Activated CD8-positive, alpha-beta T cell treated with anti-CD3 and anti-CD28 coated beads, Interleukin-2, amount 10 ng/mL, durations not matched to agents 7 days and 5 days (primary cell): ENCODE results near the gene STPG4. TPM values are rescaled to one million over a fixed set of nuclear protein-coding genes. Genes with fewer than 3 reads are reported as not detected.

Source experiments
- ATAC-seq: fragments of 150-1000 bp; cut with Tn5 transposase; one replicate; pipeline ENCODE4 v1.10.0; 2021; ENCODE audit warnings: moderate library complexity
- CTCF ChIA-PET: fragments of 350-600 bp; sonication (Branson Sonifier 250); formaldehyde crosslinking; loops from one replicate; lab custom pipeline; 2021; ENCODE audit warnings: antibody characterized with exemption; lab: Charles Lee
- POLR2A ChIA-PET: fragments of 350-600 bp; sonication (Branson Sonifier 250); formaldehyde crosslinking; loops from one replicate; lab custom pipeline; 2021; ENCODE audit warnings: antibody characterized with exemption; lab: Charles Lee
- DNase-seq: peaks from one replicate; pipeline ENCODE4 v3.0.0-alpha.2; 2020
- H3K27ac Mint-ChIP-seq: one replicate; pipeline ENCODE4 v1.8.0; 2021; ENCODE audit warnings: mild to moderate bottlenecking, mixed read lengths
- H3K27me3 Mint-ChIP-seq: one replicate; pipeline ENCODE4 v1.8.0; 2021; ENCODE audit warnings: low read depth, mixed read lengths
- H3K36me3 Mint-ChIP-seq: one replicate; pipeline ENCODE4 v1.8.0; 2021; ENCODE audit warnings: low read depth, mixed read lengths
- H3K4me1 Mint-ChIP-seq: one replicate; pipeline ENCODE4 v1.8.0; 2021; ENCODE audit warnings: low read depth, mixed read lengths
- H3K4me3 Mint-ChIP-seq: one replicate; pipeline ENCODE4 v1.8.0; 2021; ENCODE audit warnings: mild to moderate bottlenecking, mixed read lengths
- H3K9me3 Mint-ChIP-seq: one replicate; pipeline ENCODE4 v1.8.0; 2022; ENCODE audit warnings: mixed read lengths; ENCODE audit not compliant: insufficient read depth
- total RNA-seq, 2 experiments: library from RNA; stranded (reverse); gene quantifications; one replicate each; pipeline ENCODE4 v1.2.3, GENCODE V29; 2021

Gene STPG4
- total RNA-seq, 2 experiments from 2014 or later, result 0.21 TPM; not detected in 1

DNA sequence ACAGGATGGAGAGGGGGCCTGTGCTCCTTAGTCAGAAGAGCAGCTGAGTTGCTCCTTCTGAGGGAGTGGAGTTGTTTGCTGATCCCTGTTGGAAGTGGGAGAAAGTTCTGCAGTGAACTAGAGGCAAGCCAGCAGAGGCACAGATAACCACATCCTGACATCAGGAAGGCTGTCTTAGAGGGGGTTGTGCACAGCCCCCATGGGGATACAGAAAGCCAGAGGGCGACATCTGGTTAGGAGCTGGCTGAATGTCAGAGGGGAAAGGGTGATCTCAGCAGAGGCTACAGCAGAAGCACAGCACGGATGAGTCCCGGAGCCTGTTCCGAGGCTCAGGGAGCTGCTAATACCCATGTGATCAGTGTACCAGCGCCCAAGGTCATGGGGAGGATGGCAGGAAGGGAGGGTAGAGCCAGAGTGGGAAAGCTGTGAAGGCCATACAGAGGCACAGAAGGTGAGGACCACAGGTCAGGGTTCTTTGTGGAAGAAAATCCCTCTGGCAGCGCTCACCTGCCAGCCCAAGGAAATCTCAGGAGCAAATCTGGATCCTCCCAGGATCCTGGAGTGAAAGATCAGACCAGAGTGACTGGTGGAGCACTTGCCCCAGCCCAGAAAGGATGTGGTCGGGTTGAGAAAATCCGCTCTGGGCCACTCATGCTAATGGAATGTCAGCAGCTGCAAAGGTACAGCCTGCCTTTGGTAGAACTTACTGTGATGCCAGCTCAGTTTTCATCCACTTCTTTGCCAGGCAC, 111.8 kb downstream of the STPG4 start:
- Mint-ChIP-seq H3K9me3 (no peaks in the 10 kb centered on the region), H3K4me3 (no peak overlapping the region), H3K27me3 (no peaks in the 10 kb centered on the region), H3K4me1 (peaks cover 24% of the 10 kb centered on the region), H3K36me3 (peaks cover 41% of the 10 kb centered on the region), H3K27ac (peak overlapping the region; percentile 42)
- ATAC-seq (no peak), DNase-seq (no peak)
- POLR2A ChIA-PET, result no interaction called here
- CTCF ChIA-PET, result no interaction called here

DNA sequence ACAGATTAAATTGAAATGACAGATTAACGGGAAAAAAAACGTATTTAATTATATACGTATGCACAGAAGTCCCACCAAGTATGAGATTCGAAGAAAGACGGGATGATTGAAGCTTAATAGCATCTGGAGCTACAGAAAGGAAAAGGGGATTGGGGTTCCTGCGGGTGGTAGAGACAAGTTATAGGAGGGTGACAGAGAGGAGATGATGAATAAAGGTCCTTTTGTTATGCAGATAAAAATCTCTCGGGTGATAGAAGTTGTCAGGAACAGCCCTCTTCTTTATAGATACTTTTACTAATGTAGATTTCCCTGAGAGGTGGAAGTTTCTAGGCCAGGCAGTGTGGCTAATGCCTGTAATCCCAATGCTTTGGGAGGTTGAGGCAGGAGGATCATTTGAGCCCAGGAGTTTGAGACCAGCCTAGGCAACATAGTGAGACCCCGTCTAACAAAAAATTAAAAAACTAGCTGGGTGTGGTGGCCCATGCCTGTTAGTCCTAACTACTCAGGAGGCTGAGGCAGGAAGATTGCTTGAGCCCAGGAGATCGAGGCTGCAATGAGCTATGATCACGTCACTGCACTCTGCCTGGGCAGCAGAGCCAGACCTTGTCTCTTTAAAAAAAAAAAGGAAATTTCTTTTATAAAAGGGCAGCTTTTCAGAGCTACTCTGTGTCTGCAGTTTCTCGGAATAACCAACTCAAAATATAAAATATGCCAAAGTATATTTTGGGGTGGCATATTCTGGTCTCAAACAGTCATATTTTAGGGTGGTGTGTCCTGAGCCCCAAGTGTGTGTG, 113.0 kb downstream of the STPG4 start:
- DNase-seq (no peak), ATAC-seq (no peak)
- POLR2A ChIA-PET, result no interaction called here
- Mint-ChIP-seq H3K36me3 (peaks cover 40% of the 10 kb centered on the region), H3K4me1 (peaks cover 26% of the 10 kb centered on the region), H3K4me3 (no peak overlapping the region), H3K9me3 (no peaks in the 10 kb centered on the region), H3K27me3 (no peaks in the 10 kb centered on the region), H3K27ac (no peak overlapping the region)
- CTCF ChIA-PET, result no interaction called here

DNA sequence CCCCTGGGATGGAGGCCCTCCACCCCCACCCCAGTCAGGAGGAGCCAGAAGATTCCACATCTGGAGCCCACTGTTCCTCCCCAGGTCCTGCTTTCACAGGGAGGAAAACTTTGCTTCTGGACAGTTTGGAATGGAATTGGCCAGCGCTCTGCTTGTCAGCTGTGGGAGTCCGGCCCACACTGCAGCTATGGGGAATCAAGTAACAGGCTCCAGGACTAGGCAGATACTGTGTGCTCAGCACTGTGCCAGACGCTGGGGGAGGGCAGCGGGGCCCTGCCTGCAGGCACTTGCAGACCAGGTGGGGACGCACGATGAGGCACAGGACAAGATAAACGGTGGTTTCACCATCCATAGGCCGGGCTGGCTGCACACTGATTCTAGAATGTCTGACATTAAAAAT, 114.0 kb downstream of the STPG4 start:
- H3K27ac Mint-ChIP-seq, result no peak overlapping the region
- peaks cover 43% of the 10 kb centered on the region for H3K36me3 Mint-ChIP-seq
- no peaks in the 10 kb centered on the region for H3K27me3 Mint-ChIP-seq
- ChIA-PET POLR2A (no interaction called here), CTCF (no interaction called here)
- DNase-seq (no peak), ATAC-seq (no peak)
- H3K4me1 Mint-ChIP-seq, result peaks cover 26% of the 10 kb centered on the region
- H3K4me3 Mint-ChIP-seq, result no peak overlapping the region
- H3K9me3 Mint-ChIP-seq, result no peaks in the 10 kb centered on the region

DNA sequence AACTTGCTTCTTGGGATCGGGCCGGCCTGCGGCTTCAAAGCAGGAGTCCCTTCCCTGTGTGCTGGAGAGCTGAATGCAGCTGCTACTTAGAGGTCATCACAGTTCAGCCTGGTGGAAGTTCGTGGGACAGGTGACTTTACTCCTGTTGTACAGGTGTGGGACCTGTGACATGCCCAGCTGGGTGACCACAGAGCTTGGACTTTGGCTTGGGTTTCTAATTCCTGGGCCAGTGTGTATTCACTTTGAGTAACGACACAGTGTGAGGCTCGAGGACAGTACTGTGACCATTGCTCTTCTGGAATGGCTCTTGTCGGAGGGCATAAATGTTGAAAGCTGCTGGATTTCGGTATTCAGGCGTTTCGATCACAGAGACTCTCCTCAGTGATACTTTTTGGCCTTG, 114.5 kb downstream of the STPG4 start:
- DNase-seq, result no peak
- H3K27ac Mint-ChIP-seq, result peak overlapping the region; percentile 90
- no peaks in the 10 kb centered on the region for H3K9me3 Mint-ChIP-seq
- no peak overlapping the region for H3K4me3 Mint-ChIP-seq
- no peak for ATAC-seq
- POLR2A ChIA-PET, result no interaction called here
- peaks cover 41% of the 10 kb centered on the region for H3K36me3 Mint-ChIP-seq
- H3K4me1 Mint-ChIP-seq, result peaks cover 26% of the 10 kb centered on the region
- H3K27me3 Mint-ChIP-seq, result no peaks in the 10 kb centered on the region
- CTCF ChIA-PET, result no interaction called here

DNA sequence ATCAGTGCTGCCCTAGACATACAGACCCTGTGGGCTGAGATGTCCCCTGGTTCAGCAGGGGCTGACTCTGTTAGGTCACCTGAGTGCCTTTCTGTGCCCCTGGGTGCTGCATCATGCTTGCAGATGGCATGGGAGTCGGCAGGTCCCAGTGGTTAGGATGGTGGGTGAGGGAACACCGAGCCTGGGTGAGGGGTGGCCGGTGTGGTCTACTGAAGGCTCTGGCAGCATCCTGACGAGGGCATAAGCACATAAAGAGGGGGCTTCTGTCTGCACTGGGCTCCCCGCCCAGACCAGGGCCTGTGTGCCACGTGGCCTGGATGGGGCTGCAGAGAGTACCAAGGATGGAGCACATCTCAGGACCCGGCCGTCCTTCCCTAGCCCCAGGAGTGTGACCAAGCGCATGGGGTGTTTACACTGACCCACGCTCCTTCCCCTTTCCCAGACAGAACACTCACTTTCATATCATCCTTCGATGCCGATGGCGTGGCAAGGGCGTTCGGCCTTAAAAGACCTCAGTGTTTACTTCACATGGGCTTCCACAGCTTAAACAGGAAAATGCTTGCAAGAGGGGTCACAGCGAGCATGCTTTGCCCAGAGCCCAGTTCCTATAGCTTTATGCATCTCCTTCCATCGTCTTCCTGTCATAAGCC, 115.1 kb downstream of the STPG4 start:
- Mint-ChIP-seq H3K9me3 (no peaks in the 10 kb centered on the region), H3K27me3 (no peaks in the 10 kb centered on the region), H3K4me1 (peaks cover 28% of the 10 kb centered on the region), H3K27ac (peak overlapping the region; percentile 90), H3K4me3 (no peak overlapping the region), H3K36me3 (peaks cover 38% of the 10 kb centered on the region)
- ATAC-seq (no peak), DNase-seq (no peak)
- POLR2A ChIA-PET, result interaction anchor here (0.8 kb wide), 1 partner anchor 55 kb away, joined by 3 read pairs; no protein-coding TSS in a partner anchor
- CTCF ChIA-PET, result interaction anchor here (1.5 kb wide), 1 partner anchor 283 kb away, joined by 6 read pairs; no protein-coding TSS in a partner anchor

DNA sequence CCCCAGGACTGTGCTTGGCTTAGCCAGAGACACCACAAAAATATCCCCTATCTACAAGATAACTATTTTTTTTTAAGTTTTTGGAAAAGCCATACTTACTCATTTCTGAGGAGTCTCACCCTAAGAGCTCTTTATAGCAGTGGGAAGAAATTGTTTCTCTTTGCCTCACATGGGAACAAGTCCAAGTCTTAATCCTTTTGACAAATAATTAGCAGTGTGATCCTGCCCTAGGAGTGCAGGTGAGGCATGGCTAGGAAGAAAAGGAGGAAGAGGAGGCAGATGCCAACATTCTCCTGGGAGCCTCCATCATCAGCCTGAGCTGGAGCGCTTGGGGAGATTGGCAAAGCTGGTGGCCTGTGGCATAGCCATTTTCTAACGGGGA, 115.6 kb downstream of the STPG4 start:
- H3K27ac Mint-ChIP-seq, result peak overlapping the region; percentile 90
- H3K4me3 Mint-ChIP-seq, result peak overlapping the region; percentile 12
- ATAC-seq (peak; percentile 3), DNase-seq (no peak)
- H3K9me3 Mint-ChIP-seq, result no peaks in the 10 kb centered on the region
- H3K36me3 Mint-ChIP-seq, result peaks cover 39% of the 10 kb centered on the region
- ChIA-PET POLR2A (interaction anchor here (0.8 kb wide), 1 partner anchor 55 kb away, joined by 3 read pairs; no protein-coding TSS in a partner anchor), CTCF (interaction anchor here (1.4 to 1.5 kb wide), 2 partner anchors 133 to 284 kb away, joined by 4 to 6 read pairs; no protein-coding TSS in a partner anchor)
- peaks cover 28% of the 10 kb centered on the region for H3K4me1 Mint-ChIP-seq
- H3K27me3 Mint-ChIP-seq, result no peaks in the 10 kb centered on the region

DNA sequence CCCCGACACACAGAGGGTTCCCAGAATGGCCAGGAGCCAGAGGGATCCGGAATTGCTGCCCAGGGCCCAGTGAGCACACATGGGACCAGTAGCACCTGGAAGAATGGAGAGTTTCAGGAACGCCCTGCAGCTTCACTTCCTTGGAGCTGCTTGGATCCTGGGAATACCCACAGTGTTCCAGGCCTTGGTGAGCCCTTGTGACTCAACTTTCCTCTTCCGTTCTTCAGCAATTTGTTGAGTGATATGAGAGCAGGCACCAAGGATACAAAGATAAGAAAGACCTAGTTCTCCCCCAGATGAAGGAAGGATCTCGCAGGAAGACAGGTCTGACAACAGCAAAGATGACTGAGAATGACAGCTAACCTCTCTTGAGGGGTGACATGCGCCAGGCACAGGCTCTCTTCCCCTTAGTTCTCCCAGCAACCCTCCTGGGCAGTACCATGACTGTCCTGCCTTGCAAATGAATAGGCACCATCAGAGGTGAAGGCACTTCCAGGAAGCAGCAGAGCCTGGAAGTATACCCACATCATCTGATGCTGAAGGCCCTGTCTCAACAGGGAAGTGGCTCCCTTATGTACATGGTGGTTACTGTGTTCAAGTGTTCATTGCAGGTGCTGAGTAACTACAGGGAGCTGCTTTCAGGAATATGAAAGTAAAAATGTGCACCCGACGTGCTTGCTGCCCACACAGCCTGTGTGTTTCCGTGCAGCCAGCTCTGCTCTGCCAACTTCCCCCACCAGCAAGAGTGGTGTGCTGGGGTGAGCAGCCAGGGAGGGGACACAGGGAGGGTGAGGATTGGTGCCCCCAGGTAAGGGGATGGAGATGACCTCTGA, 116.2 kb downstream of the STPG4 start:
- Mint-ChIP-seq H3K36me3 (peaks cover 35% of the 10 kb centered on the region), H3K4me3 (peak overlapping the region; percentile 12), H3K9me3 (no peaks in the 10 kb centered on the region), H3K27me3 (no peaks in the 10 kb centered on the region), H3K4me1 (peaks cover 28% of the 10 kb centered on the region), H3K27ac (peak overlapping the region; percentile 90)
- peak; percentile 53 for DNase-seq
- POLR2A ChIA-PET, result no interaction called here
- peak; percentile 83 for ATAC-seq
- CTCF ChIA-PET, result interaction anchor here (1.4 to 1.5 kb wide), 2 partner anchors 134 to 284 kb away, joined by 4 to 6 read pairs; no protein-coding TSS in a partner anchor

DNA sequence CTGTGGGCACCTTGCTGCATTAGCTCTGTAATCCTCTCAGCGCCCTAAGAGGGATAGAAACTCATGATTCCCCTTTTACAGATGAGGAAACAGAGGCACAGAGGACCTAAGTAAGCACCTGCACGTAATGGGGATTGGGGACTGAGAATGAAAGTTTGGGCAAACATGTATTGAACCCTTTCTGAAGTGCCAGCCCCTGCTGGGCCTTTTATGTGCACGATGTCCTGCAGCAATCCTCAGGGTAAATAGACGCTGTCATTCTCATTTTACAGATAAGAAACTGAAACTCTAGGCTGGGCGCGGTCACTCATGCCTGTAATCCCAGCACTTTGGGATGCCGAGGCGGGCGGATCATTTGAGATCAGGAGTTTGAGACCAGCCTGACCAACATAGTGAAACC, 117.4 kb downstream of the STPG4 start:
- Mint-ChIP-seq H3K9me3 (no peaks in the 10 kb centered on the region), H3K27me3 (no peaks in the 10 kb centered on the region)
- POLR2A ChIA-PET, result no interaction called here

More for the DNA sequence above, 117.4 kb downstream of the STPG4 start:
- ATAC-seq, result no peak
- Mint-ChIP-seq H3K4me3 (no peak overlapping the region), H3K27ac (no peak overlapping the region), H3K4me1 (peaks cover 23% of the 10 kb centered on the region), H3K36me3 (peaks cover 38% of the 10 kb centered on the region)
- DNase-seq, result no peak
- CTCF ChIA-PET, result no interaction called here

Other genes starting within 250 kb of the STPG4 start
- gene MCFD2, start 239.5 kb downstream of the STPG4 start, total RNA-seq, result 10 to 100 TPM; 41.7 to 44.3 TPM
- 10 to 100 TPM; 59.3 to 61.0 TPM for gene TTC7A, start 214.1 kb downstream of the STPG4 start, total RNA-seq
- 100 to 1,000 TPM; 439 to 472 TPM for gene CALM2, start 21.2 kb upstream of the STPG4 start, total RNA-seq
- not detected for gene EPCAM, start 214.0 kb upstream of the STPG4 start, total RNA-seq
- gene MSH2, start 247.8 kb upstream of the STPG4 start, total RNA-seq, result 10 to 100 TPM; 52.5 to 59.3 TPM